Measurements from ENCODE around the gene PROS1.

PROS1 gene

DNA sequence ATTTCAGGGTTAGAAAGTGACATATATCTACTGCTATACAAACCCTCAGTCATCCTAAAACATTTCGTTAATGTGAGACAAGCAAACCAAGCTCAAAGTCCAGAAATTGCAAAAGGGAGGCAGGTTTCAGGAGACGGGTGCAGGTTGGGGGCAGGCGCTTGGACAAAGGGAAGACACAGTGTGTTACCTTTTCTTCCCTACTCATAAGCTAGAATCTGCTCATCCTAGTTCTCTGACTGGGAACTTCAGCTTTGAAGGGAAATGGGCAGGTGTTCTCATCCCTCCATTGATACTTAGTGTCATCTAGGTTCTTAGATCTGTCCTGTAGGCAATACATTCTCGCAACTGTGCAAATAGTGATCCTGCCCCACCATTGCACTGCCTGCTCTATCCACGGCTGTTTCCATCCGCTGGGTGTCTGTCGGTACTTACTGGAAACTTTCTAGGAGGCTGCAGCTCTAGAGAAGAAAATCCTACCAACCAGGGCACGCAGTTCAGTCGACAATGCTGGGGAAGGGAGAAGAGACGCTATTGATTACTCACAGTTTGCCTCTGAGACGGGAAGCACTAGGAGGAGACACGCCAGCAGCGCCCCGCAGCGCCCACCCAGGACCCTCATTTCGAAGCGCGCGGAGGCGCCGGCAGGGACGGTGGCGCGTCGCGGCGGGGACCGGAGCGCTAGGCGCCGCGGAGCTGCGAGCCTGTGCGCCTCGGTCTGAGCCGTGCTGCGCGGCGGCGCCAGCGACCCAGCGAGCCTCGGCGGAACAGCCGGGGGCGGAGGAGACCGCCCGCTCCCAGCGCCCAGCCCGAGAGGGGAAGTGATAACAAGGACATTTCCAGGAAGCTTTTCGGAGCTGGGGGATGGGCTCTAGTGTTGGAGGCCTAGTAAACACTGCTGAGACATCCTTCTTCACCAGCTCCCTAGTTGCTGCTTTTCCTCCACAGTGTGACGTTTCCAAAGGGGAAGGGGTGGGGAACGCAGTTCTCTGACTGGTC lies at the start of gene PROS1:
PROS1 (minus strand) TSS at position 766 of the 996 bp plus-strand sequence; CDS start at position 619, 147 bp downstream.
- DNase-seq: peak; percentile 50

DNA sequence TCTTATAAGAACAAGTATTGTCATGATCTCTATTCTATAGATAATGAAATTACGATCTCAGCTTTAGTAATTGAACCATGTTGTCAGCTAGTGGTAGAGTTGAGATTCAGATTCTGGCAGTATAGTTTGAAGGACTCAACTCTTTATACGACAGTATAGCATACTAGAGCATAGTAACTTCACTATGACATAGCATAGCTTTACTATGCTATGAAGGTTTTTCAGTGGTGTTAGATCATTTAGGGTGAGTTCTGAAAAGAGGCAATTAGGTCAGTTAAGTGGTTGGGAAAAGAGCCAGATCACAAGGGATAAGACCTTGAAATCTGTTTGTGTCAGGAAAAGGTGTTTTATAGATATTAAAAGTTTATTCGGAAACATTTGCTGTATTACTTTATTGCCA lies 46.6 kb upstream of the PROS1 start:
- DNase-seq: no peak

DNA sequence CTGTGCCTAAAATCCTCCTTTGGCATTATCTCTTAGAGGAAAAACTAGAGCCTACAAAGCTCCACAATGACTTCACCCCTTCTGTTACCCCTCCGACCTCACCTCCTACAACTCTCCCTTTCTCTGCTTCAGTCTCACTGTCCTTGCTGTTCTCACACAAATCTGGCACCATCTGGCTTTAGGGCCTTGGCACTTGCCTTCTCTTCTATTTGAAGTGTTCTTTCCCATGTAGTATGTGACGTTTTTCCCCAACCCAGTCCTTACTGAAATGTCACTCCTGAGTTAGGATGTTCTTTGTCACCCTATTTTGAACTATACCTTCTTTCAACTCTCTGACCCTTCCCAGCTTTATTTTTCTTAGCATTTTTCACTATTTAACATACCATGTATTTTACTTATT lies 46.0 kb upstream of the PROS1 start:
- DNase-seq: no peak

DNA sequence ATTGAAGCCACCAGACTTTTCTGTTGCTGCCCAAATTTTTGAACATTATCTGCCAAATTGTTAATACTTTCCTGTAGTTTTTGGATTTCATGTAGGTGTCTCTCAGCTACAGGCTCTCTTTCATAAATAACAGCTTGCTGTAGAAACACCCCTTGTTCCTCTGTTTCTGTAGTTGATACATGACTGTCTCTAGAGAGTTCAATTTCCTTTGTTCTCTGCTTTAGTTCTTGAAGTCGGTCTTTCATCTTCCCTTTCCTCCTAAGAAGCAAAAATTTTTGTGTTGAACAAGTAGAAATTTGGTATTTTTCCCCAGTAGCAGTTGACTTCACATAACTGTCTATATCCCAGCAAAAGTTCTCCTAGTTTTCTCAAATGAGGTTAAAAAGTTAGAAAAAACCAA lies 41.3 kb upstream of the PROS1 start:
- no peak for DNase-seq

DNA sequence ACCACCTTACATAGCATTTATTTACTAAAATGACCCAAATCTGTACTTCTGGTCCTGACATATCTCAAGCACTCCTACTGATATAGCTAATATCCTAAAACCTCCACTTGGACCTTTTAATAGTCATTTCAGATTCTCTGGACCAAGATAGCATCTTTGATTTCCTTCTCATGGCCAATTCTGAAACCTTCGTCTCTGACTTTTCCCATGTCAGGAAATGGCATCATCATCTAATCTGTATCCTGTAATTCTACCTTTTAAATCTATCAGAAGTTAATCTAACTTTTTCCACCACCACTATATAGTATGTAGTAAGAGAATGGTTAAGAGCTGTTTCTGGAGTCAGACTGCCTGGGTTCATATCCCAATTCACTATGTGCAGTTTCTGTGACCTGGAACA lies 38.5 kb upstream of the PROS1 start:
- no peak for DNase-seq

DNA sequence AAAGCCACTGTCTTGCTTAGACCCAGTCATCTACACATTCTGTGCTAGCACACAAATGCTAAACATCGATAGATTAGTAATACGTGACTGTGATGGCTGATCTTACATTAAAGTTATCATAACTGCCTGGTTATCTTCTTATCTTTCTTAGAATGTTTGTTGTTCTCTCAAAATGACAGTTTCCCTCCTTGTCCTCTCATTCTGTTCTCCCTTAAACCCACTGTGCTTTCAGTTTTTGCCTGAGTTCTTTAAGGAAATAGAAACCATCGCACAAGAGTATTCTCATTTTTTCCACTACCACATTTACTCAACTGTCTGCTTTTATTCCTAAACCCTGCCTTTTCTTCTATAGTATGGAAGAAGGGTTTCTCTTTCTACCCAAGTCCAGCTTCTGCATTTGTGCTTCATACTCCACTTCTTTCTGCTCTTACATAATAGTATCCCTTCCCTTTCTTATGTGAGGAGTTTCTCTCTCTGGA lies 37.6 kb upstream of the PROS1 start:
- DNase-seq: no peak

DNA sequence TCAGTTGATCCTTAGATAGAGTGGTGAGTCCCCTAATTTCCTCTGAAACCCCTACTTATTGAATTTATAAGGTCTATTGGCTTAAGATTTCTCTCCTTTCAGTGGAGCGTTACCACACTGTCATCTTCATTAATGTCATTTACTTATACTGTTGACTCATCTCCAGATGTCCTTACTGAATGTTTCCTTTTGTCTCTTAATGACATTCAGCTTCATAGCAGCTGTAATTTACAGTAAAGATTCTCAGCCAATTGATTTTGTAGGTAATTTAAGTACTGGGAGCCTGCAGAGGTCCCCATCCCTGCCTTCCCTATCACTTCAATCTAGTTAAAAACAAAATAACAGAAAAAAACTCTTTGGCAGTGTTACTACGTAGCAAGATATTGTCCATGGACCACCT lies 35.9 kb upstream of the PROS1 start:
- no peak for DNase-seq

DNA sequence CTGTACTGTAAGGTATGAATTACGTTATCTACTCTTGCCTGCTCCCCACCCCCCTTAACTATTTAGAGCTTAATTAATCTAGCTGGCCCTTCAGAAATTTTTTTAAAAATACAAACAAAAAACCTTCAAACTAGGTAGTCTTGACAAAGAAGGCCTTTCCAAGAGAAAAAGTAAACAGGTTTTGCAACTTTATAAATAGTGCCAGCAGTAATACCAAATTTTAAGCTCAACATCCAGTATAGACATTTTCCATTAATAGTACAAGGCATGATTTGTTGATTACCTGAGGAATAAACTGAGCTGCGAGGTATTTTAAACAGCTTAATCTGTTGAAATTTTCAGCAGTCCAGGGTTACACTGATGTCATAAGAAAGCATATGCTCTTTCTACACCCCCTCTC lies 34.6 kb upstream of the PROS1 start:
- DNase-seq: no peak

DNA sequence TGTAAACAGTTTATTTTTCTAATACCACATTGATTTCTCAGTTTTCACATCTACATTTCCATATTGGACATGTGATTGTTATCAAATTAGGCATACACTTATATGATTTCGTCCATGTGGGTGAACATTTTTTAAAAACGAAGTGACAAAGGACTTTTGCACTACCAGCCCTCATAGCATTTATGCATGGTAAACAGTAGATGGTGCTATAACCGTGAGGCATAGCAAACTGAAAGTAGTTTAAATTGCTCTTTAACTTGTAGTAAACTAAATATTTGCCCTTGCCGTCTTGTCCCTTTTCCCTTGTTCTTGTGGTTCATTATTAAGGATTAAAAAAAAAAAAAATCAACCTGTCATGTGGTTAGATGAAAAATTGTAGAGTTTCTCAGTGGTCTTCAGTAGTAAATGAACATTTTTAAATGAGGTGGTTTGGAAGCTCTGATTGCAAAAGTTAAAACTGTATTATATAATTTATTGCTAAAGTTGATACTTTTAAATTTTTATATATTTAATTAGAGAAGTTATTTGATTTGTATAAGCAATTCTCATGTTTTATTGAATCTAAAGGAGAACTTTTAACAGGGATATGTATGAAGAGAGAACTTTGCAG lies 30.7 kb upstream of the PROS1 start:
- no peak for DNase-seq

DNA sequence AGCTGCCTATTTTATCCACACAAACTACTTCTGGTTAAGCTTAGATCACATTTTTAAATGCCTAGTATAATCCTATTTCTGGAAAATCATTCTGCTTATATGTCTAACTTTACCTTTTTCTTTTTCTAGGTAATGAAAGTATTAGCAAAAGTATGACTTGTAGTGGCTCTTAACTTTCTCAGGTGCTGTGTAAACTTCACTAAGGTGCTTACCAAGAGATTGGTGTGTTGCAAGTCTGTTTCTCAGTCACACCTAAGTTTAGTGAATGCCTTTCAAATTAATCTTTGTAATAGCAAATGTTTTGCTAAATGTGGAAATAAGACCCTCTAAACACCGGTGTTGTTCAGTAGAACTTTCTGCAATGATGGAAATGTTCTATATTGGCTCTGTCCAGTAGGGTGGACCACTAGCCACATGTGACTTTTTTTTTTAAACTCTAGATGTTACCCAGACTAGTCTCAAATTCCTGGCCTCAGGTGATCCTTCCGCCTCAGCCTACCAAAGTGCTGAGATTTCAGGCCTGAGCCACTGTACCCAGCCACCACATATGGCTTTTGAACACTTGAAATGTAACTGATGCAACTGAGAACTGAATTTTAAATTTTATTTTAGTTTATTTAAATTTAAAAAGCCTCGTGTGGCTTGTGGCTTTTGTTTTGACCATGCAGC lies 28.3 kb upstream of the PROS1 start:
- no peak for DNase-seq

DNA sequence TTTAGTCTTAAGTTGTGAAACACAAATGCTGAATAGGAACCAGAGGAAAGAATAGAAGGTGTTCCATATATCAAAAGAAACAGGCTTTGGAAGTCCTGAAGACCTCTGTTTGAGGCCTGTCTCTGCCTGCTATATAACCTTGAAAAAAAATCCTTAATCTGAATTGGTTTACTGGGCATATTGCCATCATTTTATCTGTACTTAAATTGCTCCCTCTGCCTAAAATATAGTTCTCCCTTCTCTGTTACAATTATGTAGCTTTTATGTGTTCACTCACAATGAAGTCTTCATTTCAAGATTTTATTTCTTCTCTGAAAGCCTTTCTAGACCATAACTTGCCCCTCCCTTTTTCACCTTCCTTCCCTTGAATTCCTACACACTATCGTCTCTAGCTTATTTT lies 27.5 kb upstream of the PROS1 start:
- DNase-seq: no peak

DNA sequence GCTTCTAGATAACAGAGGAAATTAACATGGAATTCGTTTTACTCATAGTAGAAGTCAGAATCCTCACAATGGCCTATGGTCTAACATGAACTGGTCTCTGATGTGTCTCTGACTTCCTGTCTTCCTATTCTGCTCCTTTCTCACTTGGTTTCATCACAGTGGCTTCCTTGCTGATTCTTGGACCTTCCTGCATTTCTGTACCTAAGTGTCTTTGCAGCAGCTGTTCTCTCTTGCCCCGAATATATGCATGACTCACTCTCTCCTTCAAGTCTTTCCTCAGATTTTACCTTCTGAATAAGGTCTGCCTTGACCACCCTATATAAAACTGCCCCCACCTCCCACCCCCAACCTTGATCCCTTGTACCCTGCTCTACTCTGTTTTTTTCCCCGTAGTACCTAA lies 20.4 kb upstream of the PROS1 start:
- no peak for DNase-seq

DNA sequence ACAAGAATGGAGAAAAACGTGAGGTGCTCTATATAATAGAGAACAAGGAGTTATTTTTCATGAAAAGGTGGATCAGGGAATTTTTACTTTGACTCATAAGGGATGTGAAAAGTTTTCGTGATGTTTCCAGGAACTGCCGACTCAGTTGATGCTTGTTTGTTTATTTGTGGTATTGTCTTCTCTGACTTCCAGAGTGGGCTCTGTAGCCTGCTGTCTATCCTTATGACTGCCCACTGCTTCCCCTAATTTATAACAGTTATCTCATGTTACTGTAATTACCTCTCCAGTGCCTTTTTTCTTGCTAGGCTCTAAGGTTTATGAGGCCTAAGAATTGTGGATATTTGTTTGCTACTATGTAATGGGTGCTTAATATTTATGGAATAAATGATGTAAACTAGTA lies 18.5 kb upstream of the PROS1 start:
- no peak for DNase-seq

DNA sequence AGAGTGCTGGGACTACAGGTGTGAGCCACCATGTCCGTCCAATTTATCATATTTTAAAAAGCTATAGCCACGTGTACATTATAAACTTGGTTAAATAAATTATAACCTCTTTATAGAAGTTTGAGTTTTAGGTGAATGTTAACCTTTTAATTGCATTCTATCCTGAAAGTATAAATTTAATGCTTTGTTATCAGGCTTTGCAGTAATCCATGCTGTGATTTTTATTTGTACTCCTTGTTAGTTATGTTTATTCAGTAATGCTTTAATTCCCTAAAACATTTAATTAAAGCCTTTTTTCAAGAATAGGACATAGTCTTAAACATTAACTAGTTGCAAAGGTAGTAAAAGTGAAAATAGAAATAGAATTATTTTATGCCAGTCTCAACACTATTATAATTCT lies 17.9 kb upstream of the PROS1 start:
- no peak for DNase-seq

DNA sequence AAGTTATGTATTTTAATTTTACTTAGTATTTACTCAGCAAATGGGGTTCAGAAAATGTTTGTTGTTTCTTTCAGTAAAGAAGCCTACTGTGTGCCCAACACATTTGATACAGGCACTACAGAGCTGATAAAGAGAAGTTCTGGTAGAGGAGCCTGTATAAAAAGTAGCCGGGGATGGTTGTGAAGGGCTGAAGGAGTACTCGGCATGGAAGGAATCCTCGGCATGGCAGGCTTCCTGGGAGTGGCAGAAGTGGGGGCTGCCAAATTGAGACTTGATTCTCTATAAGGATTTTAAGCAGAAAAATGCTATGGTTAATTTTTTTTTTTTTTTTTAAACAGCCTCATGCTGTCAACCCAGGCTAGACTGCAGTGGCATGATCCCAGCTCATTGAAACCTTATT lies 15.5 kb upstream of the PROS1 start:
- no peak for DNase-seq

DNA sequence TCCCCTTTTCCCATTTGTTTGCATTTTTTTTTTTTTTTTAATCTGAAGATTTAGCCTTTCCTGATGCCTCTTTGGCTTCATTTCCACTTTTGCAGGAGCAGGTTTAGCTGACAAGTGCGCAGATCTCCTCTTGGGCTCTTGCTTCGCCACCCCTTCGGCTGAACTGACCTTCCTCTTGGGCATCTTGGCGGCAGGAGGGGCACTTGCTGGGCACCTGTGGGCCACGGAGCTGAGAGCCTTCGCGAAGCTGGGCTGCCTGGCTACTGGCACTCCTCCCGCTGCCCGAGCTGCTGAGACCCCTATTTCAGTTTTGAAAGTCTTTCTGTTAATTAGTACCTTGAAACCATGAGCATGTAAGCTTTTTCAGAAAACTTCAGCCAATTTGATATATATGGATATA lies 15.1 kb upstream of the PROS1 start:
- no peak for DNase-seq

DNA sequence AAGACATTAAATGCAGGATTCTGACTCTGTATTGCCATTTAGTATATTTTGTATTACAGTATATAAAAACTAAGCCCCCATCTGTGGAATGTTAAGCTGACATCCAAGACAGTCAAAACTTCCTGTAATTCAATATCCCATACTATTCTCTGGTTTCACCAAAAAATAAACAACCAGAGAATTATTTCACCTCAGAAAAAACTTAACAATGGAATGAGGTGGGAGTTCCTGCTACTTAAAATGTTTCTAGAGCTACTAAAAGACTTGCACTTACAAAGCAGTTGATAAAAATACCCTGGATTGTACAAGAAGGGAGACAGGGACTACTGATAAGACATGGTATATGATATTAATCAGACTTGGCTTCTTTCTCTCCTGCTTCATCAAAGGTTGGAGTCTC lies 14.6 kb upstream of the PROS1 start:
- no peak for DNase-seq

DNA sequence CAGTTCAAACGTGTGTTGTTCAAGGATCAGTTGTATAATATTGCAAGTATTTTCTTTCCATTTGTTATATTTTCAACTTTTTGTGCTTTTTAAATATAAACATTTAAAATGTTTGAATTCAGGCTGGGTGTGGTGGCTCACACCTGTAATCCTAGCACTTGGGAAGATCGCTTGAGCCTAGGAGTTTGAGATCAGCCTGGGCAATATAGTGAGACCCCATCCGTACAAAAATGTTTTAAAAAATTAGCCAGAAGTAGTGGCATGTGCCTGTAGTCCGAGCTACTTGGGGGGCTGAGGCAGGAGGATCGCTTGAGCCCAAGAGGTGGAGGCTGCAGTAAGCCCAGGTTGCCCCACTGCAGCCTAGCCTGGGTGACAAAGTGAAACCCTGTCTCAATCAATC lies 10.9 kb upstream of the PROS1 start:
- no peak for DNase-seq

DNA sequence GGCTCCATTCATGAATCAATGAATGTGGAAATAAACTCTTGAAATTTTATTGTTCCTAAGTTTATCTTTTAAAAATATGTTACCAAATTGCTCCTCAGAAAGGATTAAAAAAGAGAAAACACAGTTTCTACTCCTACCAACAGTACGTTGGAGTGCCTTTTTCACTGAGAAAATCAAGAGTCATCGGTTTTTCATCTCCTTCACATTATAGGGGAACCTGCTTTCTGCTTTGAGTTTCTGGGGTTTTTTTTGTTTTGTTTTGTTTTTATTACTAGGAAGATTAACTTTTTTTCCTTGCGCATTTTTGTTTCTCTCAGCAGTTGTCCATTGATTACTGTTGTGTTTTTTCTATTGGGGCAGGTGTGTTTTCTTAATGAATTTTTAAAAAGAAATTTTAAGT lies 9.7 kb upstream of the PROS1 start:
- DNase-seq: no peak

DNA sequence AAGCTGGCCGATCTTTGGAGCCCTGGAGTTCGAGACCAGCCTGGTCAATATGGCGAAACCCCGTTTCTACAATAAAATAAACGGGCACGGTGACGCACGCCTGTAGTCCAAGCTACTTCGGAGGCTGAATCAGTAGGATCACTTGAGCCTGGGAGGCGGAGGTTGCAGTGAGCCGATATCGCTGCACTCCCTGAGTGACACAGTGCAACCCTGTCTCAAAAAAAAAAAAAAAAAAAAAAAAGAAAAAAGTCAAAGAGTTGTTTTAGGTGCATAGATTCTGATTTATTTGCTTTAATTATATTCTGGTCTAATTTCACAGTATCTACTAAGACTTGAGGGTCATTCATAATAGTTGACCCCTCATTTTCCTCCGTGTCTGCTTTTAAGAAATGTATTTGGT lies 8.0 kb upstream of the PROS1 start:
- no peak for DNase-seq

DNA sequence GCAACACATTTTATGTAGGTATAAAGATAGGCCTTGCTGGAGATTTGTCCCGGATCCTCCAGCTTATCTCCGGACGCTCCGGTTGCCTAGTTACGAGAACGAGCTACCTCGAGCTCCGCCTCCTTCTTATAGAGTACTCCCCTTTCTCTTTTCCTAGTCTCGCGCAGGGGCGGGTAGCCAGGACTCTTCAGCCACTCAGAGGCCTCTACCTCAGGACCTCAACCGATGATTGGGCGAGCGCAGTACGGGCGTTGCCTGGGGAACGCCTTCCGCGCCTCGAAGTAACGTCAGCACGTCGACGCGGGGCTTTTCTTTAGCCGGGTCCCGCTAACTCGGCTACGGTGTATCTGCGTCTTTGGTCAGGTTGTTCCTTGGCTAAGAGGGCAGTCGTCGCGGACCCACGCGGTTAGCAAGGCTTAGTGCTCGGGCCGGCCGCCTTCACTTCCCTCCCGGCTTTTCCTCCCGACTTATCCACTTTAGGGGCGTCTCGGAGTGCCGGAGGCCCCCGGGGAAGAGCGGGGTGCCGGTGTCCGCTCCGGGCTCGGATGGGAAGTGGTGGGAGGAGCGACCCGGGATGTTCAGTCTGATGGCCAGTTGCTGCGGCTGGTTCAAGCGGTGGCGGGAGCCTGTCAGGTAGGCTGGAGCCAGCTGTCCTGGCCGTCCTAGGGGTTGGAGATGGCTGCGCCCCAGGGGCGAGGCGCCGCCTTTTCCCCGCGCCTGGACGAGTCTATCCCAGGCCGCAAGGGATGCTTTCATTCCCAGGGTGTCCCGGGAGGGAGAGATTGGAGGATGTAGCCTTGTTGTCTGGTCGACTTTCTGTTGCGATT lies 6.4 kb upstream of the PROS1 start, which contains the start of gene ARL13B:
ARL13B (plus strand) TSS at position 306 of the 827 bp plus-strand sequence; CDS start at position 575, 269 bp downstream.
- peak; percentile 96 for DNase-seq

DNA sequence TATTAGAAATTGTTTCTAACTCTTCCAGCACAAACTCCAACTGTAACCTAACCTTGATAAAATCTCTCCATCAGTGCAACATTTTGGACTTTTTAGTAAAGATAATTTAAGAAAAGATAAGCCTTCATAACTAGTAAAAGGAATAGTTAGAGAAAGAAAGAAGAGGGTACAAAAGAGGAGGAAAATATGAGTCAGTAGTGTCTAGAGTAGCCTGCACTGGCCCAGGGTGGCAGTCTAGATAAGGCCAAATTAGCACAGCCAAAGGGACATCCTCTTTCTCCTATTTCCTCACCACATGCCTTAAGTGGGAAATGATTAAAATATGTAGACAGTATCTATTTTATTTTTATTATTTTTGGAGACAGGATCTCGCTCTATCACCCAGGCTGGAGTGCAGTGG lies 3.7 kb downstream of the PROS1 start:
- no peak for DNase-seq

DNA sequence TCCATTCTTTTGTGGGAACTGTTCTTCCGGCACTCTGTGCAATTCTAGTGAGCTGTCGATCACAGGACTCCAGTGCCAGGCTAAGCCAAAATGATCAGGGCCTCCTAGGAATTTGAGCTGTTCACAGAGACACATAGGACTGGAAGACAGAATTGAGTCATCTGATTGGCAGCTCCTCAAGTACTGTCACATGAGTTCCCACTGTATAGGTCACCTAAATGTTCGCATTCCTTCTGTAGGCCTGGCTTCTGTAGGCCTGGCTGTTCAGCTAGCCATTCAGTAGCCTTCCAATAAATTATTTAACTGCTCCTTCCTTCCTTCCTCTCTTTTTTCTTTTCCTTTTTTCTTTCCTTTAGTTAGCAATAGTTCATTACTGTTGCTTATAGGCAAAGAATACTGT lies 4.3 kb downstream of the PROS1 start:
- no peak for DNase-seq
